COLO668 (cell line): ENCODE measurements around the gene MAL.
"Not testable (repeated sequence)": the region's sequence is repeated elsewhere in the genome, so short reads cannot be mapped to it uniquely, and the experiment has no call there.

Experiments
- DNase-seq: peaks from one replicate; lab custom pipeline; 2025; ENCODE audit not compliant: unreplicated experiment; lab: John Stamatoyannopoulos, UW

The MAL gene

DNA sequence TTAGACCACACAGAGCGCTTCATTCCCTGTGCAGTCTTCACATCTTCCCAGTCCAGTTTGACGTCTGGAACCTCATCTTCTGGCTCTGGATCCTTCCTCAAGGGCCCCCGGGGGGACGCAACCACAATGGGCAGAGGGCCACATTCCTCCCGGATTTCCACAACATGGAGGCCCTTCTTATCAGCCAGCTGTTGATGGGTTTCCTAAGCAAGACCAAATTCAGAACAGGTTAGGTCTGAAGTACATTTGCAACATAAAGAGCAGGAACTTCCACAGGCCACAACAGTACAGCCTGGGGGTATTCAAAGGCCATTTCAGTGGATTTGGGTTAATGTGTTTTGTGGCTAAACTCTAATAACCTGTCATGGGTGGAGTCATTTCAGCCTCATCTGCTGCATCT, 61.9 kb downstream of the MAL start:
- DNase-seq, result no peak

DNA sequence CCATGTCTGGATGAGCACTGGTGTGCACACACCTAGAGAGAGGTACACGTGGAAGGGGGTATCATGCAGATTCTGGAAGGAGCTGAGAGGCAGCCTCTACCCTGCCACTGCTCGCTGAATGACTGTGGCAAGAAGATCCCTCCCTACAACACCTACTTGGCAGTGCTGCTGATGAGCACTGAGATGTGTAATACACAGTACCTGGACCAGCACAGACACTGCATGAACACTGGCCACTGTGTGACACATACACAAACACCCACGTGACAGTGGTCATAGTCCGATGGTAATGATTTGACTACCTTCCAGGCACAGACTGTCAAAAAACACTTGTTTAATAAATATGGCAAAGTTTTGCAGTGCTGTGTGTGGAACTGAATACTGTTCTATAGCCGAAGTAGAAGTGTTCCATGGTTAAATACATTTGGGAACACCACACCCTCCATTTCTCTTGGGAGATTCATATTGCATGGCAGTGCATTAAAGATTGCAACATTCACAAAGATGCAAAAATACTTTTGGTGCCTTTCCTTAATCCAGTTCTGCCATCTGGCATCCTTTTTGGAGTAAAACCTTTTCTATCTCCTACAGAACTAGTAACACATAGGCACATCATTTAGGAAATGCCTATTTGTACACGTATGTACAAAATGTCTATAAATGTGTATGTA, 66.5 kb downstream of the MAL start:
- DNase-seq, result no peak

DNA sequence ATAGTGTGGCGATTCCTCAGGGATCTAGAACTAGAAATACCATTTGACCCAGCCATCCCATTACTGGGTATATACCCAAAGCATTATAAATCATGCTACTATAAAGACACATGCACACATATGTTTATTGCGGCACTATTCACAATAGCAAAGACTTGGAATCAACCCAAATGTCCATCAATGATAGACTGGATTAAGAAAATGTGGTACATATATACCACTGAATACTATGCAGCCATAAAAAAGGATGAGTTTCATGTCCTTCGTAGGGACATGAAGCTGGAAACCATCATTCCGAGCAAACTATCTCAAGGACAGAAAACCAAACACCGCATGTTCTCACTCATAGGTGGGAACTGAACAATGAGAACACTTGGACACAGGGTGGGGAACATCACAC, 72.8 kb downstream of the MAL start:
- not testable (repeated sequence) for DNase-seq

DNA sequence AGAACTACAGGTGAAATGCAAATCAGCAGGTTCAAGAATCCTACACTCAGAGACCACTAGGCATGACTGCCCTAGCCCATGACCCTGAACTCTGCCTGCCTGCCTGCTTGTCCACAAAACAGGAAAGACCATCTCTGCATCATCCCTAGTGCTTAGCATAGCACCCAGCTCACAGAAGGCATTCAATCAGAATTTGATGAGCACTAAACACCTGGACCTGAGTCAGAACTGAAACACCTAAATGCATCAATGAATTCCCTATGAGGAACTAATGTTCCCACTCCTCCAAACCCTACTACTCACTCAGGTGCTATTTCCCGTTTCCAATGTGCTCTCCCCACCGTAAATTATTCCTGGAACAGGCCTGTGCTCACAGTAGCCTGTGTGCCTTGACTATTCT, 74.4 kb downstream of the MAL start:
- DNase-seq, result no peak
